GM23248 (cell line): ENCODE data around the gene ZNF22.

Experiments
- EZH2 ChIP-seq: fragments of 200-600 bp; sonication (generic); IDR thresholded peaks from 2 replicates; pipeline ENCODE4 v1.6.1; 2018; ENCODE audit warnings: antibody characterized with exemption, mild to moderate bottlenecking; ENCODE audit not compliant: insufficient read depth, poor library complexity, severe bottlenecking
- EZH2phosphoT487 ChIP-seq: fragments of 200-600 bp; sonication (generic); IDR thresholded peaks from 2 replicates; pipeline ENCODE4 v1.6.1; 2018; ENCODE audit warnings: antibody characterized with exemption, moderate library complexity, mild to moderate bottlenecking, low read depth; ENCODE audit not compliant: insufficient read depth

GRCh38 chr10:44969854-44970253, 30.9 kb upstream of the ZNF22 start:
- TF ChIP-seq EZH2phosphoT487, result no peak
- TF ChIP-seq EZH2, result no peak
